PFSK-1 (cell line): Measurements from ENCODE around the gene CNGA2. TPM values are rescaled to one million over a fixed set of nuclear protein-coding genes. Genes with fewer than 3 reads are reported as not detected.

Experiments used
- FOXP2 ChIP-seq: optimal IDR thresholded peaks from 2 replicates; pipeline ENCODE3; 2011; ENCODE audit warnings: borderline replicate concordance, control low read depth, inconsistent platforms; ENCODE audit not compliant: insufficient read depth; ENCODE audit errors: extremely low read length, extremely low read depth
- POLR2AphosphoS5 ChIP-seq: IDR thresholded peaks from 2 replicates; pipeline ENCODE4 v1.6.1; 2012; ENCODE audit warnings: low read depth, mild to moderate bottlenecking, control low read depth, low read length, moderate library complexity
- SIN3A ChIP-seq: IDR thresholded peaks from 2 replicates; pipeline ENCODE4 v1.6.1; 2012; ENCODE audit warnings: mild to moderate bottlenecking, low read length, moderate library complexity, borderline replicate concordance; ENCODE audit not compliant: insufficient read depth
- TAF1 ChIP-seq: IDR thresholded peaks from 2 replicates; pipeline ENCODE4 v1.6.1; 2012; ENCODE audit warnings: low read length, control low read depth, borderline replicate concordance; ENCODE audit not compliant: insufficient read depth
- polyA plus RNA-seq: library from polyadenylated mRNA; unstranded; fragments of >200 nt; gene quantifications from one replicate; pipeline ENCODE4 v1.2.1, GENCODE V29; 2012; ENCODE audit warnings: low read depth, missing spikeins; ENCODE audit not compliant: insufficient read length
- TF ChIP-seq, protein P1 (sequence below), 2 experiments: IDR thresholded peaks; 2 replicates each; pipeline versions ENCODE4 v1.6.1 to v1.8.0; 2011 to 2012; ENCODE audit warnings: low read depth in 2 of 2, low read length in 2 of 2, control low read depth in 1 of 2, inconsistent platforms in 1 of 2, mild to moderate bottlenecking in 1 of 2, moderate library complexity in 1 of 2; ENCODE audit not compliant: insufficient read depth in 1 of 2

Gene CNGA2
- polyA plus RNA-seq: not detected

DNA sequence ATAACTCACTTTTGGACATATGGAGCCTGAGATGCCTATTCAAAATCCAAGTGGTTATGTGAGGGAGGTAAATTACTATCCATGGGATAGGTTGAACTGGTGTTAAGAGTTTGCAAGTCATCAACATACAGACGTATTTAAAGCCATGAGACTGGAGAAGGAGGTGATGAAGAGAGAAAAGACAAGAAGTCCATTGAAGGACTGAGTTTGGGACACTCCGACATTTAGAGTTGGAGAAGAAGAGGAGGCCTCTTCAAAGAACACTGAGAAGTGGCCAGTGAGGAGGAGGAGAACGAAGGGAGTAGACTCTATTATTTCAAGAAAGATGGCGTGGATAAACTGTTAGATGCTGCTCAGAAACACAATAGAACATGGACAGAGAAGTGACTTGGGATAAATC, at the start of gene CNGA2:
Gene CNGA2, plus strand, starts transcription at position 301 of the 400 bp plus-strand sequence. CDS start 3,738 bp downstream, outside the sequence.
- TF ChIP-seq SIN3A (no peak), TAF1 (no peak), POLR2AphosphoS5 (no peak), FOXP2 (no peak)
- TF ChIP-seq, protein P1, sequence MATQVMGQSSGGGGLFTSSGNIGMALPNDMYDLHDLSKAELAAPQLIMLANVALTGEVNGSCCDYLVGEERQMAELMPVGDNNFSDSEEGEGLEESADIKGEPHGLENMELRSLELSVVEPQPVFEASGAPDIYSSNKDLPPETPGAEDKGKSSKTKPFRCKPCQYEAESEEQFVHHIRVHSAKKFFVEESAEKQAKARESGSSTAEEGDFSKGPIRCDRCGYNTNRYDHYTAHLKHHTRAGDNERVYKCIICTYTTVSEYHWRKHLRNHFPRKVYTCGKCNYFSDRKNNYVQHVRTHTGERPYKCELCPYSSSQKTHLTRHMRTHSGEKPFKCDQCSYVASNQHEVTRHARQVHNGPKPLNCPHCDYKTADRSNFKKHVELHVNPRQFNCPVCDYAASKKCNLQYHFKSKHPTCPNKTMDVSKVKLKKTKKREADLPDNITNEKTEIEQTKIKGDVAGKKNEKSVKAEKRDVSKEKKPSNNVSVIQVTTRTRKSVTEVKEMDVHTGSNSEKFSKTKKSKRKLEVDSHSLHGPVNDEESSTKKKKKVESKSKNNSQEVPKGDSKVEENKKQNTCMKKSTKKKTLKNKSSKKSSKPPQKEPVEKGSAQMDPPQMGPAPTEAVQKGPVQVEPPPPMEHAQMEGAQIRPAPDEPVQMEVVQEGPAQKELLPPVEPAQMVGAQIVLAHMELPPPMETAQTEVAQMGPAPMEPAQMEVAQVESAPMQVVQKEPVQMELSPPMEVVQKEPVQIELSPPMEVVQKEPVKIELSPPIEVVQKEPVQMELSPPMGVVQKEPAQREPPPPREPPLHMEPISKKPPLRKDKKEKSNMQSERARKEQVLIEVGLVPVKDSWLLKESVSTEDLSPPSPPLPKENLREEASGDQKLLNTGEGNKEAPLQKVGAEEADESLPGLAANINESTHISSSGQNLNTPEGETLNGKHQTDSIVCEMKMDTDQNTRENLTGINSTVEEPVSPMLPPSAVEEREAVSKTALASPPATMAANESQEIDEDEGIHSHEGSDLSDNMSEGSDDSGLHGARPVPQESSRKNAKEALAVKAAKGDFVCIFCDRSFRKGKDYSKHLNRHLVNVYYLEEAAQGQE (IDR thresholded peaks at IDR 0.05; ENCODE audit: insufficient read depth in 1 of 2, low read depth in 2 of 2, low read length in 2 of 2): no peak

DNA sequence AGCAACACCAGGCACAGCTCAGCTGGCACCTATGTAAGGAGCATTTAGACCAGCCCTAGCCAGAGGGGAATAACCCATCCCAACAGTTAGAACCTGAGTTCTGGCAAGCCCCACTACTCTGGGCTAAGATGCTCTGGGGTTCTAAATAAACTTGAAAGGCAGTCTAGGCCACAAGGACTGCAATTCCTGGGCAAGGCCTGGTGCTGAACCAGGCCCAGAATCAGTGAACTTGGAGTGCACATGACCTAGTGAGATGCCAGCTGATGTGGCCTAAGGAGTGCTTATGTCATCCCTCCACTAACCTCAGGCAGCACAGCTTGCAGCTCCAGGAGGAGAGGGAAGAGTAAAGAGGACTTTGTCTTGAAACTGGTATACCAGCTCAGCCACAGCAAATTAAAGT, 46.9 kb upstream of the CNGA2 start:
- TF ChIP-seq FOXP2: no peak
- TF ChIP-seq, protein P1 (IDR thresholded peaks at IDR 0.05; ENCODE audit: insufficient read depth in 1 of 2, low read depth in 2 of 2, low read length in 2 of 2): no peak
- TF ChIP-seq TAF1: no peak
- TF ChIP-seq SIN3A: no peak
- TF ChIP-seq POLR2AphosphoS5: no peak

- TF ChIP-seq SIN3A: no peak
- TF ChIP-seq, protein P1 (IDR thresholded peaks at IDR 0.05; ENCODE audit: insufficient read depth in 1 of 2, low read depth in 2 of 2, low read length in 2 of 2): no peak
- no peak for TF ChIP-seq FOXP2
- no peak for TF ChIP-seq TAF1
- no peak for TF ChIP-seq POLR2AphosphoS5
Measured at GRCh38 chrX:151688695-151689094, 45.9 kb upstream of the CNGA2 start.

DNA sequence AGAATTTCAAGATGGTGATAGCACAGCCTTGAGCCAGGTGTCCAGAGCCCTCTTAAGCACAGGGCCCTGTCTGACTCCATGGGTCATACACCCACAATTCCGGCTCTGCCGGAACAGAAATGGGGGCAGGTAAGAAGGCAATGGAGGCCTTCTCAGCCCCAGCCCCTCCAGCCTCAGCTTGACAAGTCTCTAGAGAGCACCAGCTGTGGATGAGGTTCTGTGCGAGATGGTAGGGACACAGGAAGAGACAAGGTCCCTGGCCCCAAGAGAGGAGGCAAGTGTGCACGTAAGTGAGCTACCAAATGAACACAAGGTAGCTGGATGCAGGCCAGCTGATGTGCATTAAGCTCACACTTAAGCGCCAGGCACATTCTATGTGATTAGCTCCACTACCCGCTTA, 41.7 kb upstream of the CNGA2 start:
- TF ChIP-seq TAF1 (no peak), POLR2AphosphoS5 (no peak), FOXP2 (no peak), SIN3A (no peak)
- TF ChIP-seq, protein P1 (IDR thresholded peaks at IDR 0.05; ENCODE audit: insufficient read depth in 1 of 2, low read depth in 2 of 2, low read length in 2 of 2): no peak

- TF ChIP-seq, protein P1 (IDR thresholded peaks at IDR 0.05; ENCODE audit: insufficient read depth in 1 of 2, low read depth in 2 of 2, low read length in 2 of 2): no peak
- TF ChIP-seq POLR2AphosphoS5 (no peak), FOXP2 (no peak), SIN3A (no peak), TAF1 (no peak)
Measured at GRCh38 chrX:151694121-151694520, 40.4 kb upstream of the CNGA2 start.
